GM18502 (cell line): Measurements from ENCODE around the gene NTRK2.

Source experiments
- ATAC-seq: cut with Tn5 transposase; IDR thresholded peaks from one replicate; pipeline ENCODE4 v1.9.1; 2021; ENCODE audit warnings: mild to moderate bottlenecking; ENCODE audit not compliant: unreplicated experiment, poor library complexity

The NTRK2 gene

DNA sequence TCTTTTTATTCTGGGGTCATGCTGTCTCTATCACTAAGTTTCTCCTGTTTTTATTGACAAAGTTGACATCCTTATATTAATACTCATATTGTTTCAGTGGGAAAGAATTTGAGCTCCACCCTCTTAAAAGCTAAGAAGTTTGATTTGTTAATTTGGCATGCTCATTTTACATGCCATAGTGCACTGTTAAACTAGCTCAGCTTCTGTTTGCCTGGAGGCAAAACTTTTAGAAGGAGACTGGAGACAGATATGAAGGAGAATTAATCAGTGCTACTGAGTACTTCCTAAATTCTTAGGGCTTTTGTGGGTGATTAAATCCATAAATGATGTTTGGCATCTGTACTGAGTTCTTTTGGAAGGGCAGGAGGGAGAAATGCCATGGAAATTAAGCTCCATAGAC is 138.9 kb downstream of the NTRK2 start:
- ATAC-seq = no peak

DNA sequence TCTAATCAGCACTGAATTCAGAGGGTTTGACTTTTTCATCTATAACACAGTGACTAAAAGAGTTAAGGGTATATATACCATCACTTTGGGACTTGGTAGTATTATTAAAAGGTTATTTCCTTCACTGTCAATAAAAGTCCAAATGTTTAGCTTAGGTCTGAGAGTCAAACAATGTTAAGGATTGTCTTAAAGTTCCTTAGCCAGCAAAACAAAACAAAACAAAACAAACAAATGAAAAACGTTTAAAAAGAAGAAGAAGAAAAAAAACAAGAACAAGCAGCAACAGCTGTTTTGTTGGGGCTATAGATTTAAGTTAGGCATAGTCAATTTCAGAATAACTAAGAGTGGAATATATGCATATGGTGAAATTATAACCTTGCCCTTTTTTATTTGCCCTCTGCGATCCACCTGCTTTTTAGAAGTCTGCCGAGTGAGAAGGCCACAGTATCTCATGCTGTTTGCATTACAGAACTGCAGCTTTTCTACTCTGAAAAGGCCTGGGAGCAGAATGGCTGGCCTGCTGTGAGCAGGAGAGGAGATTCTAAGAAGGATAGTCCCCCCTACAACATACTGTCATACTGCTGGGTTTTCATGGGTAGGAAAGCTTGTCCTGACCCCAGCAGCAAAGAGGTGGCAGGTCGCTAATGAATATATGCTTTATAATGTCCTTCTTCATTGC is 141.7 kb downstream of the NTRK2 start:
- ATAC-seq = no peak

DNA sequence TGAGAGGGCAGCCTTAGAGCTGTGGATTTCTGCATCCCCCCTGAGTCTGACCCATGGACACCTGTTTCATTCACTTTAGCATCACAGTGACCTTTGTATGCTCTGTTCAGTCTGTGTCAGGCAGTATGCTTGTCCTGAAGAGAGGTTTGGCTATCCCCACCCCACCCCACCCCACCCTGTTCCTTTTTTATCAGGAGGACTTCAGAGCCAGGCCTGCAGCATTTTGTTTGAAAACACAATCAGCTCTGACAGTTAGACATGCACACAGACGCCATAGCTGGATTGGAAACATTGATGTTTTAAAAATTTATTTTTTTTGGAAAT is 142.2 kb downstream of the NTRK2 start:
- ATAC-seq = no peak

- ATAC-seq = no peak
These were observed 142.8 kb downstream of the NTRK2 start for GRCh38 chr9:84812355-84812754.

- ATAC-seq = no peak
These were observed 143.3 kb downstream of the NTRK2 start for GRCh38 chr9:84812847-84813246.

GRCh38 chr9:84815554-84815953 is 146.0 kb downstream of the NTRK2 start:
- no peak for ATAC-seq

DNA sequence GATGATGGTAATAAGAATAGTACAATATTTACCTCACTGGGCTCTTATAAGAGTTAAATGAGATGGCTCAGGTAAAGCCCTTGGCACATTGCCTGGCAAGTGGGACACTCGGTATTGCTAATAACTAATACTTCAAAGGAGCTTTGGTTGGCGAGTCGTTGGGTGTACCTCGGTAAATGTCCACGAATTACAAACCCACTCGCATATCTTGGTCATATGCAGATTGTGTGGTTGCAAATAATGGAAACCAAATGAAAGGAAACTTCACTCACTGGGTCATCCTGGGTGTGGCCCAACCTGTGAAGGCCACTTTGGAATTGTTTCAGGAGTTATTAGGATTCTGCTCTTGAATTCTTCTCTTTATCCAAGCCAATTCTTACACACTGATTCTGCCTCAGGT is 147.5 kb downstream of the NTRK2 start:
- ATAC-seq = no peak

DNA sequence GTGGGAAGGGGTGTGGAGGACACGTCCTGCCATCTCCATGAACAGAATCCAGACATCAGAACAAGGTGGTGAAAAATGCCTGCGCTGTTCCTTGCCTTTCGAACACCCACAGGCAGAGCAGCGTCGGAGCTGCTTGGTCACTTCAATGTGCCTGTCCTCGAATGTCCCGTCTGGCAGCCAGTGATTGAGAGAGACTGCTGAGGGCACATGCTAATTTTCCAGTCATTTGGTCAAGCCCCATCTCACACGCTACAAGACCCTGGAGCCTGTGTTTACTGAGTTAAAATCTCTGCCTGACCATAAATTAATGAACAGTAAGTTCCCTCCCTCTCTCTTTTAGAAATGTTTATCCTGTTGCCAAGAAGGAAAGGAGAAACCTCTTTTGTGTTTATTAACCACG is 149.3 kb downstream of the NTRK2 start:
- ATAC-seq = no peak

DNA sequence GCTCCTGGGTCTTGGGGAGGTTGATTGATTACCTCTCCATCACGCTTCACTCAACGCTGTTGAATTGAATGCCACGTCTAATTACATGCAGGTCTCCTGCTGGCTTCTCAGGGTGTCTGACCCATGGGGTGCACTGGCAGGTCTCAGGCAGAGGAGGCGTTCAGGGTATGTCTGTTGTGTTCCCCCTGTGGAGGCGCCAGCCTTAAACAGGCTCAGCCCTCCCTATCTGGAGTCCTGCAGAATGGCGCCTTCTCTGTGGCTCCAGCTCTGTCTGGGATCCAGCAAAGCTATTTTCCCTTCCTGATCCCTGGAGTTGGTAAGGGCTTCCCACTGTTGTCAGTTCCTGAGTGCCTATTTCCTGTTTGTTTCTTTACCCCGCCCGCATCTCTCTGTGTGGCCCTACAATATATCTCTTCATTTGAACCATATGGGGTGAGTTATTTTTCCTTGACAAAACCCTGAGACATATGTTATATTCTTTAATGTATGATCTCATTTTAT is 150.0 kb downstream of the NTRK2 start:
- no peak for ATAC-seq

DNA sequence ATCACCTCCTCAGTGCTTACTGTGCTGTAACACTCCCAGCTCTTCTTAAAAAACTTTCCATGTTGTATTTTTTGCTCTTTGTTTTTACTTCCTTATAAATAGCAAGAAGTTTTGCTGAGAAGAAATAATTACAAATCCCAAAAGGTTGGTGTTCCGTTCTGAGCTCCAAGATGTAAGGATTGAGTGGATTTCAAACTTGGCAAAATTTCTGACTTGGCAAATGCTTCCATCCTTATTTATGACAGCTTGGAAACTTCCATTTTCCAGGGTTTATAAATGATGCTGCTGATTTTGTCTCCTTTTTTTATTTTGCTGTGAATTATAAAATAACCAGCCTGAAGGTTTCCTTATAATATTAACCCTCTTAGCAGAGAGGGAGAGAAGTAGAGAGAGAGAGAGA is 151.9 kb downstream of the NTRK2 start:
- no peak for ATAC-seq

- ATAC-seq = no peak
These were observed 153.2 kb downstream of the NTRK2 start for GRCh38 chr9:84822589-84823233.

DNA sequence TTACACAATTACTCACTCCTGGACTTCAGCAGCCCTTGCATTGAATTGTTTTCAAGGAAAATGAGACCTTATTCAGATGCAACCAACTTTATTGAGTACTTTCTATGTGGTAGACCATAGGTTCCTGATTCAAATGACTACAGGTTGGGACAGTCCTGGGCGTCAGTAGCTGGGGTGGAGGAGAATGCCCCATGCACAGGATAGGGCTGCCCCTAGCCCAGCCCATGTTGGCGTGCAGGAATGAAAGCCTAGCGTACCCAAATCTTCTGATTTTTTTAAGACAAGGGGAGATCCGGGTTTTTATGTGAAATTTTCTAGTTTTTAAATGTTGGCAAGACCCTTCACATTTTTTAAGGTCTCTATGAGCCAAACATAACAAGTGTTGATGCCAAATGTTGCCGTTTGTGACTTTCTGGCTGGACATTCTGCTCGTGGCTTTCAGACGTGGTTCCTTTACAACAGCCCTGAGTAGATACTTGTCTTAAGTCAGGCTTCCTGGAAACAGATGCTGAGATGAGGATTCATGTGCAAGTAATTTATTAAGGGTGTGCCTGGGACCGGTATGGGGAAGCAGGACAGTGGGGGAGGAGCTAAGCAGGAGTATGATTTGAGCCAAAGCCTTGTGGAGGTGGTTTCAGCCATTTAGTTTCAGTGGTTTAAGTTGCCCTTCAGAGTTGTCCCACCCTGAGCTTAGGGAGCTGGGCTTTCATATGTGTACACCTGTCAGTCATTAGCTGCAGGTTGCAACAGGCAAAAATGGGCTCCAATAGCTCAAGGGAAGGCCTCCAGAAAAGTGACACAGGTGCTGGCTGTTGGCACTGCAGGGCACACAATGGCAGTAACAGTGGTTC is 154.1 kb downstream of the NTRK2 start:
- peak; percentile 76 for ATAC-seq

- ATAC-seq = no peak
These were observed 157.8 kb downstream of the NTRK2 start for GRCh38 chr9:84827216-84827765.

GRCh38 chr9:84828046-84828445 is 158.5 kb downstream of the NTRK2 start:
- ATAC-seq = no peak

DNA sequence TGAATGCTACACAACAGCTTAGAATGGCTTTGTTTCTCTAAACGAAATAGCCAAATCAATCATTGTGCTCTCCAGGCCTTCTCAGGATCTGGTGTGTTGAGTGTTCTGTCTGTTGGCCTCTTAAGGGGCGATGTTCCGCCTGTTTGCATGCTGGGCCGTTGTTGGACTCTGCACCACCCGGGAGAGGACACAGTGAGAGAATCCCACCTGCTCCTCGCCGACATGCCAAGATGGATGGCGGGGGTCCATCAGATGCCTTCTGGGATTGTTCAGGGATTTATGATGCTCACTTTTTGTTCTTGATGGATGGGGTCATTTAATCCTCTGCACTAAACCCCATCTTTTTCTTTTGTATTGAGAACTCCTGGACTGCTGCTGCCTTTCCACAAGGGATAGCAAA is 159.9 kb downstream of the NTRK2 start:
- no peak for ATAC-seq

- no peak for ATAC-seq
These were observed 160.6 kb downstream of the NTRK2 start for GRCh38 chr9:84829997-84830696.

GRCh38 chr9:84831377-84831776 is 161.8 kb downstream of the NTRK2 start:
- no peak for ATAC-seq

- ATAC-seq = no peak
These were observed 162.9 kb downstream of the NTRK2 start for GRCh38 chr9:84832453-84832852.

DNA sequence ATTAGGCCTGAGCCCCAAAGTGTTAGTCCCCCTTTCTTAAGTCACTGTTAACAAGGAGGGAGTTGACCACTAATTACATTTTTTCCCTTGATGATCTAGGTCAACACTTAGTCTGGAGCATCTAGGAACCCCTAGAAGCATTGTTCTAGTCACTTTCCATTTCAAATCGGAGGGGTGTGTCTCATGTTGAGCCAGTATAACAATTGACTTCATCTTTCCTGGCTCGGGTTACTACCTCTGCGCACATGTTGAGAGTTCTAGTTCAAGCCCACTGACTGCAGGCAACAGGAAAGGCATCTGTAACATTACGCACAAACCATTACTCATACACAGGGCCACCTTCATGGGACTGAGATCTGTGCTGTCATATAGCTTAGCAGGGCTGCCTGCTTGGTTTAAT is 164.9 kb downstream of the NTRK2 start:
- no peak for ATAC-seq

GRCh38 chr9:84835745-84836144 is 166.2 kb downstream of the NTRK2 start:
- no peak for ATAC-seq
